H7 (cell line): ENCODE measurements around the gene HDGF. TPM values are rescaled to one million over a fixed set of nuclear protein-coding genes. Genes with fewer than 3 reads are reported as not detected.

Experiments
- DNase-seq: peaks from one replicate; pipeline ENCODE4 v3.0.0; 2012
- H3K27me3 ChIP-seq: 2 replicates; pipeline ENCODE4 v1.6.0; 2011; ENCODE audit warnings: mild to moderate bottlenecking, low read length; ENCODE audit not compliant: control insufficient read depth, insufficient read depth
- H3K36me3 ChIP-seq: replicated peaks from 2 replicates; pipeline ENCODE4 v1.5.1; 2011; ENCODE audit warnings: low read length; ENCODE audit not compliant: control insufficient read depth, insufficient read depth
- H3K4me3 ChIP-seq: 2 replicates; pipeline ENCODE4 v1.5.1; 2011; ENCODE audit warnings: low read depth, mild to moderate bottlenecking, control low read depth, low read length, moderate library complexity; ENCODE audit not compliant: insufficient read depth
- total RNA-seq: library from RNA; depleted of rRNA; stranded (reverse); fragments of >200 nt; shearing (Covaris generic); gene quantifications from 2 replicates; pipeline ENCODE4 v1.2.3, GENCODE V29; 2014

HDGF gene
- total RNA-seq, 1 experiment from 2014 or later: 515 TPM

DNA sequence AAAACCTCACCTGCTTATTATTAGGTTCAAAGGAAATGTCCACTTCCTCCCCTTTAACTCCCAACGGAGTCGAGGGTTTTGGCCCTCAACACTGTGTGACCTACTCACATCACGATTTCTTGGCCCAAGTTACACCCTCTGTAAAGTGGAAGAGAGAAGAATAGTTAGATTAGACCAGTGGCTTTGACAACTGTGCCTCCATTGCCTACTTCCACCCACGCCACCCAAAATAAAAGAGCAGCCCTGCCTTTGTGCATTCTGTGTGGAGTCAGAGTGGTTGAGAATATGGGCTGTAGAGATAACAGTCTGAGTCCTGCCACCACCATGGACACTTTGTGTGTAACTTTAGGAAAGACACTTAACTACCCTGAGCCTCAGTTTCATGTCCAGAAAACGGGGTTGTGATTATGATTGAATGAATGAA lies 4.1 kb upstream of the HDGF start:
- Histone ChIP-seq H3K36me3 (no peaks in the 10 kb centered on the region), H3K4me3 (no peak overlapping the region), H3K27me3 (no peaks in the 10 kb centered on the region)
- DNase-seq: no peak

DNA sequence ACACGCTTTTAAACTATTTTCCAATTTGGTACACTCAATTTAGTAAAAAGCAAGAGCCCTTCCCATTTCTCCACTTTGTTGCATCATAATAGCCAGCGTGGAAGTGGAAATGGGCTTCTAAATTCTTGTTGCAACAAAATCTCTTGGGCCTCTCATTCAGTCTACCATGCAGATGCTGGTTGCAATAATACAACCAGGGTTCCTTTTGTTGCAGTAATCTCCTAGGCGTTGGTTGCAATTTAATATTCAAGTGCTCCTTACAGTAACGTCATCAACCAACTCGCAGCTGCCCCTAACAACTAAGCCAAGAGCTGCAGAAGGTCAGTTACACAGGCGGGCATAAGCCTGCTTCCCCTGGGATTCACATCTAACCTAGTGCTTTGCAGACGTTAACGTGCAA lies 2.7 kb upstream of the HDGF start:
- H3K36me3 ChIP-seq: no peaks in the 10 kb centered on the region
- DNase-seq: peak; percentile 6
- no peak overlapping the region for H3K4me3 ChIP-seq
- no peaks in the 10 kb centered on the region for H3K27me3 ChIP-seq

DNA sequence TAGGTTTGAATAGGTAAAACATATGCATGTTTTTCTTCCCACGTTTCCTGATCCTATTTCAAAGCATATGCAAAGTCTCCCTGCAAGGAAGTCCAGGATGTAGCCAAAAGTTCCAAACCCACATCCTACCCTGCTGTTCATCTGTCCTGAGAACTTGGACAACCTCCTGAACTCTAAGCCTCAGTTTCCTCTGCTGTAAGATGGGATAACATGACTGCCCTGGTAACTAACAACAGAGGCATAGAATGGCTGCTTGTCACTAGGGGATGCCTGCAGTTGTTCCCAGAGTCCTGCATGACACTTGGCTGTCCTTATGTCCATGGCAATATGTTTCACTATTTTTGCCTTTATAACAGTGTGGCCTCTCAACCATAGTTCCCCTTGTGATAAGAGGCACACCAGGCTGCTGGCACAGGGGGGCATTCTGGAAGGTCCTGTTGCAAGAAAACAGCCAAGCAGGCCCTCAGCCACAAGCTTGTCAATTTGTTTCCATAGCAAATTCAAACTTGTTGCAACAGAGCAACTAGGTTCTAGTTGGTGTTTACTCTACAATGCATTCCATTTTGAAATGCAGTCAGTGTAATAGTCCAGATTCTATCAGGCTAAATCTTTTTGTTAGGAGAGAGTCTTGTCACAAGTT lies 1.5 kb upstream of the HDGF start:
- no peaks in the 10 kb centered on the region for H3K36me3 ChIP-seq
- no peaks in the 10 kb centered on the region for H3K27me3 ChIP-seq
- peak overlapping the region; percentile 99; the same call in 1 of the 2 replicates for H3K4me3 ChIP-seq
- peak; percentile 9 for DNase-seq

- Histone ChIP-seq H3K36me3 (no peaks in the 10 kb centered on the region), H3K27me3 (no peaks in the 10 kb centered on the region), H3K4me3 (peak overlapping the region; percentile 99)
- peak; percentile 98 for DNase-seq
These were observed 444 bp upstream of the HDGF start for GRCh38 chr1:156751757-156752481.

GRCh38 chr1:156750711-156751450 lies 594 bp downstream of the HDGF start:
- H3K4me3 ChIP-seq: peak overlapping the region; percentile 99
- no peaks in the 10 kb centered on the region for H3K27me3 ChIP-seq
- no peaks in the 10 kb centered on the region for H3K36me3 ChIP-seq
- peak; percentile 85 for DNase-seq

GRCh38 chr1:156750191-156750672 lies 1.2 kb downstream of the HDGF start:
- Histone ChIP-seq H3K27me3 (no peaks in the 10 kb centered on the region), H3K4me3 (peak overlapping the region; percentile 99), H3K36me3 (no peaks in the 10 kb centered on the region)
- peak; percentile 67 for DNase-seq

GRCh38 chr1:156749419-156750118 lies 1.9 kb downstream of the HDGF start:
- DNase-seq: no peak
- Histone ChIP-seq H3K4me3 (peak overlapping the region; percentile 99; the same call in 1 of the 2 replicates), H3K36me3 (peaks cover 3% of the 10 kb centered on the region), H3K27me3 (no peaks in the 10 kb centered on the region)

DNA sequence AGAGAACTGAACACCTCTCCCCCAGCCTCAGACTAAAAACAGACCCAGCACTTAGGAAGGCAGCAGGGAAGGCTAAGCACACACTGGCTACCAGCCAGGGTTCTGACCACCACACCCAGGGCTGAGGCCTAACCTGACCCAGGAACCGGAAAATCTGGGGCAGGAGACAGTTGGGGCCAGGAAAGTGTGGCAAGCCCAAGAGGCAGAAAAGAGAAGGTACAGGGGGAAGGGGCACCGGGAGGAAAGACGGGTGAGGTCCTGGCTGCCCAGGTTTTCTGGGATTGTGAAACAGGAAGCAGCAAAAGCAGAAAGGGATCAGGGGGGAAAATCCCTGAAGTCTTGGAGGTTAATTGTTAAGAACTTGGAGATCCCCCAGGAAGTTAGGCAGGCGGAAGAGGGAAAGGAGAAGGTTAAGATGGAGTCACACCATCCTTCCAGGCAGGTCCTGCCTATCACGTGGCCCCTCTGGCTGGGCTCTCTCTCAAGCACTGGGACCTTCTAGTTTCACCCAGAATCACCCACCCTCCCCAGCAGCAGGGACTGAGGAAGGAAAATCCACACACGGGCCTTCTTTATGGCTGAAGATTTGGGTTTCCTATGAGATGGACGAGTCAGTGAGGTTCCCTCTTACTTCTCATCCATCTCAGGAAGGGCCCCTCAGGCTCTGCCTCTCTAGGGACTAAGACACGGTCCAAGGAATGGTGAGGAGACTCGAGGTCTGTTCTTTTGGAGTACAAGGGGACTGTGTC lies 2.6 kb downstream of the HDGF start:
- Histone ChIP-seq H3K4me3 (no peak overlapping the region; the same call in 1 of the 2 replicates), H3K27me3 (no peaks in the 10 kb centered on the region), H3K36me3 (peaks cover 8% of the 10 kb centered on the region)
- DNase-seq: peak; percentile 16

- DNase-seq: peak; percentile 47
- no peaks in the 10 kb centered on the region for H3K27me3 ChIP-seq
- peaks cover 11% of the 10 kb centered on the region for H3K36me3 ChIP-seq
- peak overlapping the region; percentile 38 for H3K4me3 ChIP-seq
These were observed 3.5 kb downstream of the HDGF start for GRCh38 chr1:156747742-156748669.

GRCh38 chr1:156746728-156747631 lies 4.5 kb downstream of the HDGF start:
- Histone ChIP-seq H3K36me3 (peaks cover 11% of the 10 kb centered on the region), H3K4me3 (peak overlapping the region; percentile 59), H3K27me3 (no peaks in the 10 kb centered on the region)
- peak; percentile 97 for DNase-seq

DNA sequence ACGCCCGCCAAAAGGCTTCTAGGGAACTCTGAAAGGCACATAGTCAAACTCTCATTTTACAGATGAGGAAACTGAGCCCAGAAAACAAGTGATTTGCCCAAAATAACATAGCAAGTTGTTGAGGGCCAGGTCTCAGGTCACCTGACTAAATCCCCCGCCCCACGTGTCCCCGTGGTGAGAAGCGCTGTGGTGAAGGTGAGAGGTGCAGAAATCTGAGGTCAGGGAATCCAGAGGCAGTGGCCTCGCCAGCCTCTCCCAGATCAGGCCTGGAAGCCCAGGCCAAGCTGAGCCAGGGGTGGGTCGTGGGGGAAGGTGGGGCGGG lies 5.1 kb downstream of the HDGF start:
- Histone ChIP-seq H3K4me3 (peak overlapping the region; percentile 59), H3K27me3 (no peaks in the 10 kb centered on the region), H3K36me3 (peaks cover 11% of the 10 kb centered on the region)
- DNase-seq: no peak

DNA sequence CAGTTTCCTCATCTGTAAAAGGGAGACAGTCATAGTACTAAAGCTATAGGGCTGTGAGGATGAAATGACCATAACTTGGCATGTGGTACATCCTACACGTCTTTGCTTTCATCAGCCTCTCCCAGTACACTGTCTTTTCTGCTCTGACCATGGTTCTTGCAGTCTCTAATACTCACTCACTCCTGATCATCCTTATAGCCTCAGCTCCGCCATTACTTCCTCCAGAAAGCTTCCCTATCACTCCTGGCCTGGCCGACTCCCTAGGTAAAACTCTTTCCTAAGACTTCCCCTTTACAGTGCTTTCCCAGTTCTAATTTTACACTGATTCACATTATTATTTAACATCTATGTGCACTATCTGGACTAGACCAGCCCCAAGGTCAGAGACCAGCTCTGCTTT lies 5.6 kb downstream of the HDGF start:
- H3K36me3 ChIP-seq: peaks cover 11% of the 10 kb centered on the region
- no peak overlapping the region for H3K4me3 ChIP-seq
- no peaks in the 10 kb centered on the region for H3K27me3 ChIP-seq
- peak; percentile 13 for DNase-seq
